ENCODE results near the gene PHF2.

The PHF2 gene

GRCh38 chr9:93603011-93603410, 26.6 kb downstream of the PHF2 start:
- DNase-seq = no peak

DNA sequence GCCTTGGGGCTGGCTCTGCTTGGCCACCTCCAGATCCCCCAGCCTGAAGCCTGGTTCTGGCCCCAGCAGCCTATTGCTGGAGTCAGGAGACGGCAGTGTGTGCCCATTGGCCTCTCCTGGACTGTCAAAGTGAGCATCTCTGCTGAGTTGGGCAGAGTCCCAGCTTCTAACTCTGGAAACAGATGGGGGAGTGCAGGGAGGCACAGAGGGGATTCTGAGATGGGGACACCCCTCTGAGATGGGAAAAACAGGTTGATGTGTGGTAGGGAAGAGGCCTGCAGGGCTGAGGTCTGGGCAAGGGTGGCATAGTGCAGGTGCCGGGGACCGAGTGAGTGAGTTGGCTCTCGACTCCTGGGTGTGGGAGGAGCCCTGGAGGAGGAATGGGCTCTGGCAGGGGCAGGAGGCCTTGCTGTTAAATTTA, 27.5 kb downstream of the PHF2 start:
- no peak for DNase-seq

GRCh38 chr9:93606187-93606586, 29.8 kb downstream of the PHF2 start:
- no peak for DNase-seq

DNA sequence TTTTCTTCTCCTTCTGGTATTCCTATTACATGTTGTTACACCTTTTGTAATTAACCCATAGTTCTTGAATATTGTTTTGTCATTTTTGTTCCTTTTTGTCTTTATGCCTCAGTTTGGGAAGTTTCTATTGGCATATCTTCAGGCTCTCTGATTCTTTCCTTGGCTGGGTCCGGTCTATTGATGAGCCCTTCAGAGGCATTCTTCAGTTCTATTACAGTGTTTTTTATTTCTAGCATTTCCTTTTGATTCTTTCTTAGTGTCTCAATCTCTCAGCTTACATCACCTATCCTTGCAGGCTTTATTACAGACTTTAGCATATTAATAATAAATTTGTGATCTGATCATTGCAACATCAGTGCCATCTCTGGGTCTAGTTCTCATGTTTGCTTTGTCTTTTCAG, 33.8 kb downstream of the PHF2 start:
- DNase-seq = no peak

DNA sequence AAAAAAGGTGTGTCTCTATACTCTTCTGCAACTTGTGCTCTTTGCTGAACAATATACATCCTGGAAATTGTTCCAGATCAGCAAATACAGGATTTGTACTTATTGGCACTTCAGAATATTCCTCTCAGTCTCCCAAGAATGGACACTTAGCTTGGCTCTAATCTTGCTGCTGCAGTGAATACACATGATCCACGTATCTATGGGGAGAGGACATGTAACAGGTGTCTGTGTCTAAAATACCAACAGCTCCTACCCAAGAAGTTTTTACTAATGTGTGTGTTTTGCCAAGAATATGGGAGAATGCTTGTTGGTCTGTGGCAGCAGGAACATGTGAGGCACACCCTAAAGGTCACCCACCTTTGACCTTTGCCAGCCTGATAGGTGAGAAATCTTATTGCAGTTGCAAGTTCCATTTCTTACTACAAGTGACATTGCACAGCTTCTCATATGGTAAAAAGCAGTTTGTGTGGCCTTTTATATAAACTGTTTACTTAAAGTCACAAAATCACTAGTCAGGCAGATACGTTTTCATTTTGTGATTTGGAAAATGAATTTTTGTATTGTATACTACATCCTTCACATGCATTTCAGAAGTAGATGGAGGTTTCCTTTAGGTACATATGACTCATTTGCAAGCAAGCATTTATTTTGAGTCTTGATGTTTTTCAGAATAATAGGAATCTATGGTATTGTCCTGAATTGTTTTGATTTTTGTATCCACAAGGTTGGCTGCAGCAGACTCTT, 35.8 kb downstream of the PHF2 start:
- no peak for DNase-seq

GRCh38 chr9:93612796-93613154, 36.4 kb downstream of the PHF2 start:
- no peak for DNase-seq

DNA sequence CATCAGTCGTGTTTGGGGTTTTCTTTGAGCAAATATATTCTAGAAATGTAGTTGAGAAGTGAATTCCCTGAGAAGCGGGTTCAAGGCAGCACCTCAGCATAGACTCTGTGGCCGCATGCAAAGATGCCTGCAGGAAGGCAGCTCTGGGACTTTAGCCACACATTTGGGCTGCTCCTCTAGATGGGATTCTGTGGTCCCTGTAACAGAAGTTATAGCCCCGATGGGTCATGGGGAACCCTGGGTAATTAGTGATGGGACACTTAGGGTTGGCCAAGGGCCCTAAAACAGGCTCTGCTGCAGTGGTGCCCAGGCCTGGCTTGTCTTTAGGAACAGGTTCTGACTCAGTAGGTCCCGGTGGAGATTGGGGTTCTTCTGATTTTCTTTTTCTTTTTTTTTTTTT, 36.8 kb downstream of the PHF2 start:
- DNase-seq = no peak

DNA sequence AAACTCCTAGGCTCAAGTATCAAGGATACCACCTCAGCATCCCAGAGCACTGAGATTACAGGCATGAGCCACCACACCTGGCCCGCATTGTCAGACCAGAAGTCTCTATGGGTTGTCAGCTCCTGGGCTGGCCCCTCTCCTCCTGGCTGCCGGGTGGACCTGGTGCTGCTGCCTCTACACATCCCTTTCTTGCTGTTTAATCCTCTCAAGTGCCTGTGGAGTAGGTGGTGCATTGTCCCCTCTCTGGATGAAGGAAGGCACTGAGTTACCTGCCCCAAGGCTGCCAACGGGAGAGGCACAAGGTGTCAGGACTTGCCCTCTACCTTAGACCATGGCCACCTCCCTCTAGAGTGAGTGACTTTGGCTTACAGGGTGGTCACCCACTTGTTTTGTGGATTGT, 37.4 kb downstream of the PHF2 start:
- DNase-seq = no peak

DNA sequence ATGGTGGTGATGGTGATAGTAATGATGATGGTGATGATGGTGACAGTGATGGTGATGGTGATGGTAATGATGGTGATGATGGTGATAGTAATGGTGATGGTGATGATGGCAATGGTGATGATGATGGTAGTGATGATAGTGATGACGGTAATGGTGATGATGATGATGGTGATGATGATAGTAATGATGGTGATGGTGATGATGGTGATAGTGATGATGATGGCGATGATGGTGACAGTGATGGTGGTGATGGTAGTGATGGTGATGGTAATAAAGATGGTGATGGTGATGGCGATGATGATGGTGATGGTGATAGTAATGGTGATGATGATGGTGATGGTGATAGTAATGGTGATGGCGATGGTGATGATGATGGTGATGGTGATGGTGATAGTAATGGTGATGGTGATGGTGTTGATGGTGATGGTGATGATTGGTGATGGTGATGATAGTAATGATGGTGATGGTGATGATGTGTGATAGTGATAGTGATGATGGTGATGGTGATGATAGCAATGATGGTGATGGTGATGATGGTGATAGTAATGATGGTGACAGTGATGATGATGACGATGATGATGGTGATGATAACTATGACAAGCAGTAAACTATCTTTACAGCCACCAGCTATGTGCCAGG, 38.6 kb downstream of the PHF2 start:
- DNase-seq = no peak

DNA sequence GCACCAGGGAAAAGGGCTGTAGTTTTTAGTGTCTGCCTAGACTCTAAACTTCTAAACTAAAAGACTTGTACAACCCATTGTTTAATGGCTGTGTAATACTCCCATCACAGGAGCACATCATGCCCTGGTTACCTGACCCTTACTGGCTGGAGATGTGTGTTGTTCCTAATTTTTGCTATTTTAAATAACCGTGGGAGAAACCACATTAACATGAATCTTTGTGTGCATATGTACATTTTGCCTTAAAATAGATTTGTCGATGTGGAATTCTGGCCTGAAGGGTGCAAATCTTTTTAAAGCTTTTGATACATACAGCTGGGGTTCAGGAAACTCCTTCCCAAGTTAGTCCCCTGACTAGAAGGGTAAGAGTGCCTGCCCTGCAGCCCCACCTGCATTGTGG, 39.7 kb downstream of the PHF2 start:
- DNase-seq = no peak

- no peak for DNase-seq
These were observed 40.9 kb downstream of the PHF2 start for GRCh38 chr9:93617273-93617672.

GRCh38 chr9:93619272-93619775, 42.9 kb downstream of the PHF2 start:
- DNase-seq = no peak

DNA sequence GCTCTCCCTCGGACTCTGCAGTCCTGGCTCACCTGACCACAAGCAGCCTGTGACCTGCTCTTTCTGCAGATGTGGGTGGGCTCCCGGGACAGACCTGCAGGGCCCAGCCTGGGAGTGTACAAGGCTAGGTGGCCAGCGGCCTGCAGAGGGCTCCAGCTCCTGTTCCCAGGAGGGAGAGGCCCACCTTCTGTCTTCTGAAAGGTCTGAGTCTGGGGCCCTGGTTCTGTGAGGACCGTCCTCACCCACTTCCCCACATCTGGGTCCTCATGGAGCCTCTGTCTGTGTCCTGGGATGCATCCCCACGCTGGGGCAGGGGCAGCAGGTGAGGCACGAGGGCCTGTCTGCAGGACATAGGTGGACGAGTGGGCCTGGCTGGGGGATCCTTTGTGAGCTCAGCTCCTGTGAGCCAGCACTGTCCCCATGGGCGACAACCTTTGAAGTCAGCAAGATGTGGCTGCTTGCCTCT, 43.7 kb downstream of the PHF2 start:
- DNase-seq = no peak

DNA sequence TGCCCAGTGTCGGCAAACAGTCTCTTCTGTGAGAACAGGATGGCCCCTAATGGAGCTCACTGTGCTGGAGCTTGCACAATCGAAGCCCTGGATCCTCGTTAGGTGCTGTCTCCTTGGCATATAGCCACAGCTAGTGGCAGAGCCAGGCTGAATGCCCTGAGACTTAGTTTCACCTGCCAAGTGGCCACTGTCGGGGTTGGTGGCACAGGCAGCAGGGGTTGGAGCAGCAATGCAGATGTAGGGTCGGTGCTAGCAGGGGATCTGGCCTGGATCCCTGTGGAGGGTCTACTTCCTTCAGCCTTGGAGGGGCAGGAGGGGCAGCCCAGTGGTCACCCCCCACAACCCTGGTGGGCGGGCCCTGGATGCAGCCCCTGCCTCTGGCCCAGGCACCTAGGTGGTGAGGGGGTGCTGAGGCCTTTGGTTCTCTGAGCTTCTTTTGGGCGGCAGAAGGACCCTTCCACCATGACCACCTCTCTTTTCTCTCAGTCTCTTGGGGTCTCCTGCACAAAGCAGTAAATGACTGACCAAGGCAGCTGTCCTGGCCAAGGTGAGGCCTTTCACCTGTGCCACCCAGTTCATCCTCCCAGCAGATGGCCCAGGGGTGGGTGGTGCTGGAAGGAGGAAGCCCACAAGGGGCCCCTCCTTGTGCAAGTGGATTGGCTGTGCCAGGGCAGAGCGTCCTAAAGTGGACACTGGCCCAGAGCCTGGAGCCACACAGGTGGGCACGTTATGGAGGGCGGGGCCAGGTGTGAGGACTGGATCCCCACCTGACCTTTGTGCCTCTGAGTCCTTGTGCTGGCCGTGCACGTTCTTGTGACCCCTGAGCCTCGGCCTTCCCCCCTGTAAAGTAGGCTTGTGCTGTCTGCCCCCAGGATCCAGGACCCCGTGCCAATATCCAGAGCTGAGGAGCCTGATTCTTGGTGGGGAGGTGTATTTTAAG, 44.8 kb downstream of the PHF2 start:
- DNase-seq = no peak

DNA sequence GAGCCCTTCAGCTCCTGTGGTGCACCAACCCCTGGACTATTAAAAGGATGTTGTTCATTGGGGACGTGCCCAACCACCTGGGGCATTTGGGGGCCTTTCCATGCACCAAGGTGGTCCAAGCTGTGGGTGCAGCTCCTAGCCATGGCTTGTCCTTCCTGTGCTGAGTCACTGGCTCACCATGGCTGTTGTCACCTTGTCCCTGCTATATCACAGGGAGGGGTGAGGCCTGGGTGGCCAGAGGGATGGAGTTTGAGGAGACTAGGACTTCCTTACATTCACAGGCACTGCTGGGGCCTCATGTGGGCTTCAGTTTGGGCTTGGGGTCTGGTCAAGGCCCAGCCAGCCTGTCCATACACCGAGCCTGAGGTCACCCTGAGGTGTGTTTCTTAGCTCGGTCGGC, 45.5 kb downstream of the PHF2 start:
- DNase-seq = no peak

DNA sequence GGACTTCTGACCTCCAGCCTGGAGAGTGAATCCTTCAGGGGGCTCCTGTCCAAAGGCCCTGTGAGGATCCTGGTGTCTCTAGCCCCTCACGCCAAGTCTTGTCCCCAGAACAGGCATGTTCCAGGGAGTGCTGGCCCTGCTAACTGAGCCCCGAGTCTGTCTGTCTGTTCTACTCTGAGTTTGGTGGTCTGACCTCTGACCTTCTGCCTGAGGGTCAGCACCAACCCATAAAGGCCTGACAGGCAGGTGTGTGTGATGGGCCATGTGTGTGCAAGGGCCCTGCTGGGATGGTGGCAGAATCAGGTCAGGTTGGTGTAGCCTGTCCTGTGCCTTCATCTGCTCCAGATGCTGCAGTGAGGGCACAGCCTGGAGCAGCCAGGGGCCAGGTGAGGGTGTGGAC, 46.3 kb downstream of the PHF2 start:
- no peak for DNase-seq

DNA sequence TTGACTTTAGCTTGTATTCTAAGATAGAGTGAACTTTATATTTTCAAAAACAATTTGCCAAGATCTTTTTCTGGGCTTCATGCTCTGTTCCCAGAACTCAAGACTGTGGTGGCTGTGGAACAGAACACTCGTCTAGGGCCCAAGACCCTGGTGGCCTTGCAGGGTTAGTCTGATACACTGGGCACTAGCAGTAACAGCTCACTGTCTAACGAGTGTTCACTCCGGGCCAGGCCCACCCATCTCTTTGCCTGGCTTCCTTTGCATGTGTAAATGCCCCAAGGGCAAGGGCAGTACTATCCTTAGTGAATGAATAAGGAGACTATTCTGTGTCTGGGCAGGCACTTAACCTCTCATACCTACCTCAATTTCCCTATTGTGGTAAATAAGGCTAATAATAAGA, 47.4 kb downstream of the PHF2 start:
- no peak for DNase-seq

DNA sequence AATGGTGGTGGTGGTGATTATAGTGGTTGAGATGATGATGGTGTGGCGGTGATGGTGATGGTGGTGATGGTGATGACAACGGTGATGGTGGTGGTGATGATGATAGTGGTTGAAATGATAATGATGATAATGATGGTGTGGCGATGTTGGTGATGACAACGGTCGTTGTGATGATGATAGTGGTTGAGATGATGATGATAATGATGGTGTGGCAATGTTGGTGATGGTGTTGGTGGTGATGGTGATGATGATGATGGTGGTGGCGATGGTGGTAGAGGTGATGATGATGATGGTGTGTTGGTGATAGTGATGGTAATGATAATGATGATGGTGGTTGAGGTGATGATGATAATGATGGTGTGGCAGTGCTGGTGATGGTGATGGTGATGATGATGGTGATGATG, 48.0 kb downstream of the PHF2 start:
- DNase-seq = no peak

DNA sequence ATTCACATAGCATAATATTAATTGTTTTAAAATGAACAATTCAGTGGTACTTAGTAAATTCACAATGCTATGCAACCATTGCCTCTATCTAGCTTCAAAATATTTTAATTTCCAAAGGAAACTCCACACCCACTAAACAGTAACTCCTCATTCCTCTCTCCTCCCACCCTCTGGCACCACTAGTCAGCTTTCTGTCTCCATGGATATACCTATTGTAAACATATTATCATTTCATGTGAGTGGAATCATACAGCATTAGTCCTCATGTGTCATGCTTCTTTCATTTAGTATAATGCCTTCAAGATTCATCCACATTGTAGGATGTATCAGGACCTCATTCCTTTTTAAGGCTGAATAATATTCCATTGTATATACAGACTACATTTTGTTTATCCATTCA, 48.6 kb downstream of the PHF2 start:
- no peak for DNase-seq

DNA sequence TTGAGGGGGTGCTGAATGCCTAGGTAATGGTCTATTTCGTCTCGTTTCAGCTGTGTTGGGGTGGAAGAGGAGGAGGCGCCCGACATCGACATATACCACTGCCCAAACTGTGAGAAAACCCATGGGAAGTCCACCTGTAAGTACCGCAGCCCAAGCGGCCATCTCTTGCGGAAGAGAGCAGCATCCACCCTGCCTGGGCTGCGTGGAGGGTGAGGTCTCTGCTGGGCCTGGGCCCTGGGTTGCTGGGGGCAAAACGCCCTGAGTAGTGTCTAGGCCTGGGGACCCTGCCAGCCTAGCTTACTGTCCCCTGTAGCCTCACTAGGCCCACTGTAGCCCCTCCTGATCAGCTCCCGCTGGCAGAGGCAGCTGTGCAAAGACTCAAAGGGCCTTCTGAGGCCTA, 53.5 kb downstream of the PHF2 start:
- DNase-seq = no peak

DNA sequence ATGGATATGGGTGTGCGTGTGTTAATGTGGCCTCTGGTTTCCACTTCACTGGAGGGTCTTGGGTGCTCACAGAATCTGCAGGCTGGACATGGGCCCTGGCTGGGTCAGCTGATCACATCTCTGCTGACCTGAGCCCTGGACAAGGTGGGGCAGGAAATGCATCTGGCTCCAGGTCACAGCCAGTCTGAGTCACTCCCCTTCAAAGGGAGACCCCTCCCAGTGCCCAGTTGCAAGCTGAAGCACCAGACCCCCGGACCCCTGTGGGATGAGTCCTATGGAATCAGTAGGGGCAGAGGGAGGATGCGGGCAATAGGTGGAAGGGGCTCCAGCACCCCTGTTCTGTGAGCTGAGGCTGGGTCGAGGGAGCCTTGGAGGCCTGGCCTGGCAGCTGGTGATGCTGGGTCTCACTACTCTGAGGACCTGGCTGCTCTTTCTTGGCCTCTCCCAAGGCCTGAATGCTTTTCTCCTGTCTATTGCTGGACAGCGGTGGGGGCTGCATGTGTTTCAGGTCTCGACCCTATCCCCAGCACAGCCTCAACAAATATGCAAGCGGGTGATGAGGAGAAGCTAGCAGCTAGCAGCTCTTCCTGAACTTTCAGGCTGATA, 54.5 kb downstream of the PHF2 start:
- DNase-seq = no peak

GRCh38 chr9:93633492-93634221, 57.3 kb downstream of the PHF2 start:
- DNase-seq = no peak
